Natural killer cell (primary cell): Measurements from ENCODE around the gene DCLRE1A. TPM values are rescaled to one million over a fixed set of nuclear protein-coding genes. Genes with fewer than 3 reads are reported as not detected.
"Not testable (repeated sequence)": the region's sequence is repeated elsewhere in the genome, so short reads cannot be mapped to it uniquely, and the experiment has no call there.

Source experiments
- ATAC-seq, 3 donors: fragments of 150-1000 bp in 2 of 3; fragments of 200-7000 bp in 1 of 3; cut with Tn5 transposase; 1 replicate in 1 of 3; 2 replicates in 2 of 3; pipeline ENCODE4 v1.10.0; 2021; ENCODE audit warnings: mild to moderate bottlenecking in 2 of 3, moderate library complexity in 2 of 3
- DNase-seq, 2 donors: peaks; one replicate each; pipeline versions ENCODE4 v3.0.0 to v3.0.0-alpha.2; 2013 to 2021; ENCODE audit warnings: mixed read lengths in 1 of 2
- H3K27ac ChIP-seq: one replicate; pipeline ENCODE4 v1.5.1; 2013; ENCODE audit warnings: mild to moderate bottlenecking, low read length
- H3K27me3 ChIP-seq: one replicate; pipeline ENCODE4 v1.6.1; 2013; ENCODE audit warnings: low read length; ENCODE audit not compliant: control insufficient read depth, insufficient read depth
- H3K36me3 ChIP-seq: one replicate; pipeline ENCODE4 v1.6.1; 2013; ENCODE audit warnings: low read length; ENCODE audit not compliant: control insufficient read depth, insufficient read depth
- H3K4me1 ChIP-seq: one replicate; pipeline ENCODE4 v1.6.1; 2013; ENCODE audit warnings: low read length; ENCODE audit not compliant: control insufficient read depth, insufficient read depth
- H3K4me3 ChIP-seq: one replicate; pipeline ENCODE4 v1.5.1; 2013; ENCODE audit warnings: low read length
- H3K9me3 ChIP-seq: one replicate; pipeline ENCODE4 v1.6.1; 2013; ENCODE audit warnings: low read length; ENCODE audit not compliant: control insufficient read depth, insufficient read depth
- H3K27ac Mint-ChIP-seq, 2 donors: one replicate each; pipeline ENCODE4 v1.8.0; 2022; ENCODE audit warnings: mild to moderate bottlenecking in 2 of 2, mixed read lengths in 2 of 2, moderate library complexity in 1 of 2
- H3K27me3 Mint-ChIP-seq, 2 donors: one replicate each; pipeline ENCODE4 v1.8.0; 2022; ENCODE audit warnings: low read depth in 2 of 2, mixed read lengths in 2 of 2
- H3K36me3 Mint-ChIP-seq: one replicate; pipeline ENCODE4 v1.8.0; 2022; ENCODE audit warnings: mixed read lengths
- H3K4me1 Mint-ChIP-seq, 2 donors: one replicate each; pipeline ENCODE4 v1.8.0; 2022; ENCODE audit warnings: mixed read lengths in 2 of 2
- H3K4me3 Mint-ChIP-seq: one replicate; pipeline ENCODE4 v1.8.0; 2022; ENCODE audit warnings: mild to moderate bottlenecking, moderate library complexity, mixed read lengths
- H3K9me3 Mint-ChIP-seq, 2 donors: one replicate each; pipeline ENCODE4 v1.8.0; 2022; ENCODE audit warnings: mixed read lengths in 2 of 2
- CTCF ChIP-seq: fragments of 200-600 bp; IDR thresholded peaks from one replicate; pipeline ENCODE4 v1.8.0; 2022; ENCODE audit warnings: antibody characterized with exemption
- WGBS: methylation state at CpG from one replicate; pipeline ENCODE4 v1.1.7; 2013; ENCODE audit warnings: missing lambda C conversion rate; ENCODE audit not compliant: insufficient coverage; 5-methylcytosine and 5-hydroxymethylcytosine counted together
- intact Hi-C: fragments of 100-400 bp; cut with micrococcal nuclease; formaldehyde crosslinking; loops from one replicate; pipeline ENCODE4 v1.14.2; 2022
- total RNA-seq, 4 donors: library from RNA; stranded (reverse); fragments of 120-200 nt in 1 of 4; gene quantifications; one replicate each; pipeline versions ENCODE4 v1.2.3 to v1.2.4, GENCODE V29; 2013 to 2022

Gene DCLRE1A
- total RNA-seq, 3 donors from 2014 or later (not counting 1 experiment from before 2014, with no cell fraction given) = 4.4 to 5.9 (median 5.2) TPM

GRCh38 chr10:113820507-113820906 lies 33.4 kb downstream of the DCLRE1A start:
- DNase-seq (no peak), ATAC-seq (no peak)
- 89% methylated on average over 8 of the region's 8 CpGs for WGBS
- Mint-ChIP-seq H3K9me3 (no peaks in the 10 kb centered on the region), H3K36me3 (no peaks in the 10 kb centered on the region), H3K4me3 (no peak overlapping the region), H3K27me3 (peaks cover 0 to 7% of the 10 kb centered on the region in 2 donors), H3K27ac (no peak overlapping the region), H3K4me1 (no peaks in the 10 kb centered on the region)
- no peak for TF ChIP-seq CTCF
- Histone ChIP-seq H3K4me3 (no peak overlapping the region), H3K27me3 (no peaks in the 10 kb centered on the region), H3K36me3 (no peaks in the 10 kb centered on the region), H3K9me3 (no peaks in the 10 kb centered on the region), H3K4me1 (no peaks in the 10 kb centered on the region), H3K27ac (no peak overlapping the region)
- intact Hi-C loops = no loop called here

GRCh38 chr10:113819989-113820388 lies 33.9 kb downstream of the DCLRE1A start:
- no peaks in the 10 kb centered on the region for H3K4me1 ChIP-seq
- DNase-seq (no peak), ATAC-seq (no peak)
- no peaks in the 10 kb centered on the region for H3K36me3 ChIP-seq
- WGBS = 97% methylated on average over 4 of the region's 4 CpGs
- no peak overlapping the region for H3K27ac Mint-ChIP-seq
- no peaks in the 10 kb centered on the region for H3K36me3 Mint-ChIP-seq
- no peaks in the 10 kb centered on the region for H3K9me3 ChIP-seq
- H3K4me3 ChIP-seq = no peak overlapping the region
- peaks cover 0 to 7% of the 10 kb centered on the region in 2 donors for H3K27me3 Mint-ChIP-seq
- H3K27ac ChIP-seq = no peak overlapping the region
- no peak overlapping the region for H3K4me3 Mint-ChIP-seq
- intact Hi-C loops = no loop called here
- no peaks in the 10 kb centered on the region for H3K9me3 Mint-ChIP-seq
- no peaks in the 10 kb centered on the region for H3K27me3 ChIP-seq
- no peak for TF ChIP-seq CTCF
- H3K4me1 Mint-ChIP-seq = no peaks in the 10 kb centered on the region

GRCh38 chr10:113814700-113815099 lies 39.2 kb downstream of the DCLRE1A start:
- H3K27me3 ChIP-seq, H3K4me1 Mint-ChIP-seq, H3K27ac ChIP-seq, H3K4me1 ChIP-seq, H3K36me3 Mint-ChIP-seq, intact Hi-C loops, H3K9me3 ChIP-seq, H3K4me3 Mint-ChIP-seq, H3K27ac Mint-ChIP-seq, ATAC-seq, H3K4me3 ChIP-seq, H3K36me3 ChIP-seq, DNase-seq, H3K9me3 Mint-ChIP-seq: not testable (repeated sequence)
- H3K27me3 Mint-ChIP-seq = peaks cover 13 to 30% of the 10 kb centered on the region in 2 donors
- WGBS = 100% methylated on average over 1 of the region's 1 CpG

GRCh38 chr10:113808168-113808567 lies 45.7 kb downstream of the DCLRE1A start:
- ATAC-seq = no peak
- Mint-ChIP-seq H3K4me1 (no peaks in the 10 kb centered on the region), H3K4me3 (no peak overlapping the region), H3K27me3 (peaks cover 19 to 43% of the 10 kb centered on the region in 2 donors), H3K9me3 (no peaks in the 10 kb centered on the region), H3K27ac (no peak overlapping the region), H3K36me3 (no peaks in the 10 kb centered on the region)
- no peaks in the 10 kb centered on the region for H3K9me3 ChIP-seq
- no peaks in the 10 kb centered on the region for H3K36me3 ChIP-seq
- H3K4me1 ChIP-seq = no peaks in the 10 kb centered on the region
- no peak overlapping the region for H3K27ac ChIP-seq
- intact Hi-C loops = no loop called here
- H3K4me3 ChIP-seq = no peak overlapping the region
- 81% methylated on average over 3 of the region's 3 CpGs for WGBS
- TF ChIP-seq CTCF = no peak
- no peaks in the 10 kb centered on the region for H3K27me3 ChIP-seq
- DNase-seq = no peak
